ENCODE measurements around the gene KSR1.
"Not testable (repeated sequence)": the region's sequence is repeated elsewhere in the genome, so short reads cannot be mapped to it uniquely, and the experiment has no call there.

The KSR1 gene

GRCh38 chr17:27496437-27496943, 40.2 kb downstream of the KSR1 start:
- no peak for DNase-seq

GRCh38 chr17:27496971-27497370, 40.7 kb downstream of the KSR1 start:
- no peak for DNase-seq

- DNase-seq: no peak
These were observed 41.4 kb downstream of the KSR1 start for GRCh38 chr17:27497696-27498095.

DNA sequence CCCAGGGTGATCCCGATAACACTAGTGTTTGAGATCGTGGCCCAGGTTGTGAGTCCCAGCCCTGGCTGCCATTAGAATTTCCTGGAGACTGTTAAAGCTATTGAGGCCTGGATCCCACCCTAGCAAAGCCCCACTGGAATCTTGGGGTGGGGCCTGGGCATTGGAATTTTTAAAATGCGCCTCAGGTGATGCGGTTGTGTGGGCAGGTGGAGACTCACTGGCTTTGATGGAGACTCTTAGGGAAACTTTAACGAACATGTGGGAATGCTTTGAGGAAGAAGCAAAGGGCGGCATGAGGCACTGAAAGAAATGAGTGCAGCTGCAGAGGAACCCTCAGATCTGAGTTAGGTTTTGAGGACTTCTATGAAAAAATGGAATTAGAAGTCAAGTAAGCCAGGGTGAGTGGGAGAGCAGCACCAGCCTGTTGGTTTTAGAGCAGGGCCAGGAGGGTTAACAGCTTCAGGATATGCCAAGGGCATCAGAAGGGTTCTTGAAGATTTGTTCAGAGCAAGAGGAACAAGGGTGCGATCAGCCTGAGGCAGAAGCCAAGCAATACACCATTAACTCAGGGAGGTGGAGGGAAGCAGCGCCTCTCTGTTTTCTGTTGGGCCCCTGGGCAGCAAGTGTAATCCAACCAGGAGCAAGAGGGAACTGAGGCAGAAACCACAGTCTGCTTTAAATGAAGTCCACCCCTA, 42.5 kb downstream of the KSR1 start:
- no peak for DNase-seq

DNA sequence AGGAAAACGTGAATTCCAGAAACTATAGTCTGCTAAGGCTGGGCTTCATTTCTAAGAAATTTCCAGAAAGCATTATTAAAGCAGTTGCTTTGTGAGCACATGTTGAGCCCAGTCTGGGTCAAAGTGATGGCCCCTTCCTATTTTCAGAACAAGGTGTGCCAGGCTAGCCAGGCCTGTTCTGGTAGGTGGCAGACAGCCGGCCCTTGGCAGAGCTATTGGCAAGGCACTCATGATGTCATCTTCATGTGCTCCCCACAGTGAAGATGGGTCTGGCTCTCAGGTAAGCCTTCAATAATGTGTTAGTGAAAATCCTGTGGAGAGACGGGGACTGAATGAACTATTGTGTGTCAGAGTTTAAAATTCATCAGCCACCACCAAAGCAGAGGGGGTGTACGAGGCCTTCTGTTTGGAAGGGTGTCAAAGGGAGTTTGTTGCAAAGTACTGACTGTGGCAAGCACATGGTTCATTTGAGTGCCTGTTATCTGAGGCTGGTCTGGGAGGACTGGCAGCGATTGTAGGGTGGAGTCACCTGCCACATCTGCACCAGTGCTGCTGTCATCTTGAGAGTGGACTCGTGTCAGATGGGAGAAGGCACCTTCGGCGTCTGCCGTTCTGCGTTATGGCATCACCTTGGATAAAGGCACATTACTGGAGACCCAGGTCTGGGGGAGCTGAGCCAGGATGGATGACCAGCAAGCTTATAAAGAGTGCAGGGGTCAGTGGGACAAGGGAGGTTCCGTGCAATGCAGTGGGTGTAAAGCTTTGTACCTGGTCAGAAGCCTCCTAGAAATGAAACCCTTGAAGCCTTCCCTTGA, 43.4 kb downstream of the KSR1 start:
- DNase-seq: no peak

DNA sequence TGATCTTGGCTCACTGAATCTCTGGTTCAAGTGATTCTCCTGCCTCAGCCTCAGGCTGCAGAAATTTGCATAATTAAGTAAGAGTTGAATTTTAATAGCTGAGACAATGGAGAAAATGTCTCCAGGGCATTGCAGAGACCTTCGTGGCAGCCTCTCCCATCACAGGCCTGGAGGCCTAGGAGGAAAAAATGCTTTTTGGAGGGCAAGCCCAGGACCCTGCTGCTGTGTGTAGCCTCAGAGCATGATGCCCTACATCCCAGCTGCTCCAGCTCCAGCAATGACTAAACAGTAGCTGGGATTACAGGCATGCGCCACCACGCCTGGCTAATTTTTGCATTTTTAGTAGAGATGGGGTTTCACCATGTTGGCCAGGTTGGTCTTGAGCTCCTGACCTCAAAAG, 45.1 kb downstream of the KSR1 start:
- not testable (repeated sequence) for DNase-seq

DNA sequence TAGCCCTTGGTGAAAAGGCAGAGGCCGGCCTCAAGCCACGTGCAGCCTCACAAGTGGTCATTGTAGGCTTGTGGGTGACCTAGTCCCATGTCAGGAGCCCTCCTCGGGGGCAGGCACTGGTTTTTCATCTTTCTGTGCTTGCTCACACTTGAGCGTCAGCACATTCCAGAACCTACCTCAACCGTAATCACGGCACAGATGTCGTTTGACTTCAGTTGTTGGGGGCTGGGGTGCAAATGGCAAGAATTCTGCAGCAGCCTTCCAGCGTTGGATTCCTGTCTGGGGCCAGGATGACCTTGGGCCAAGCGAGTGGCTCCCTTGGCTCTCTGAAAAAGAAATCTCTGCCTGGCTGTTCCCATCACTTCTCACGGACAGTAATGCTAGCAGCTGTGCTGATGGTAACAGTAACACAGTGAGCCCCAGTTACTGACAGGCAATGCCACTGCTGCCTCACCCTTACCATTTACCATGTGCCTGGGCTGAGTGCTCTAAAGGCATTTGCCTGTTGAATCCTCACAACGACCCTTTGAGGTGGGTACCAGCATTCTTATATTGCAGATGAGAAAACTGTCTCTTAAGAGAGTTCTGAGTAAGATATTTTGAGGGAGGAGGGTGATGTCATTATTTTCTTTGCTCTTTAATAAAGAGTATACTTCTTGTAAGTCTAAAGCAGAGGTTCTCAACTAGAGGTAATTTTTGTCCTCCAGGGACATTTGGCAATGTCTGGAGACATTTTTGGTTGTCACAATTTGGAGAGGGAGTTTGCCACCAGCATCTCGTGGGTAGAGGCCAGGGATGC, 46.5 kb downstream of the KSR1 start:
- DNase-seq: no peak

DNA sequence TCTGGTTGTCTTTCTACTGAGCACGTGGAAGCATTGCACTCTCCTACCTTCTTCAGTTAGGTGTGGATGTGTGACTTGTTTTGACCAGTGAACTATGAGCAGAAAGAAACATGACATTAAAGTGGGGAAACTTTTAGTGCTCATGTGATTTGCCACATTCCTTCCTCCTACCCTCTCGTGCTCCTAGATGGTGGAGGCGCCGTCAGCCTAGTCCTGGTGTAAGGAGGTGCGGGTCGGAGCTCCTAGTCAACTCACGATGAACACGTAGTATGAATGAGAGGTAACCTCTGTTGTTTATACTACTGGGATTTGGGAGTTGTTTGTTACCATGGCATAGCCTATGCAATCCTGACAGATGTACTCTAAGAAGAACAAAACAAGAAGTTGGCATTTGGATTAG, 47.4 kb downstream of the KSR1 start:
- no peak for DNase-seq

- no peak for DNase-seq
These were observed 48.1 kb downstream of the KSR1 start for GRCh38 chr17:27504188-27504995.

DNA sequence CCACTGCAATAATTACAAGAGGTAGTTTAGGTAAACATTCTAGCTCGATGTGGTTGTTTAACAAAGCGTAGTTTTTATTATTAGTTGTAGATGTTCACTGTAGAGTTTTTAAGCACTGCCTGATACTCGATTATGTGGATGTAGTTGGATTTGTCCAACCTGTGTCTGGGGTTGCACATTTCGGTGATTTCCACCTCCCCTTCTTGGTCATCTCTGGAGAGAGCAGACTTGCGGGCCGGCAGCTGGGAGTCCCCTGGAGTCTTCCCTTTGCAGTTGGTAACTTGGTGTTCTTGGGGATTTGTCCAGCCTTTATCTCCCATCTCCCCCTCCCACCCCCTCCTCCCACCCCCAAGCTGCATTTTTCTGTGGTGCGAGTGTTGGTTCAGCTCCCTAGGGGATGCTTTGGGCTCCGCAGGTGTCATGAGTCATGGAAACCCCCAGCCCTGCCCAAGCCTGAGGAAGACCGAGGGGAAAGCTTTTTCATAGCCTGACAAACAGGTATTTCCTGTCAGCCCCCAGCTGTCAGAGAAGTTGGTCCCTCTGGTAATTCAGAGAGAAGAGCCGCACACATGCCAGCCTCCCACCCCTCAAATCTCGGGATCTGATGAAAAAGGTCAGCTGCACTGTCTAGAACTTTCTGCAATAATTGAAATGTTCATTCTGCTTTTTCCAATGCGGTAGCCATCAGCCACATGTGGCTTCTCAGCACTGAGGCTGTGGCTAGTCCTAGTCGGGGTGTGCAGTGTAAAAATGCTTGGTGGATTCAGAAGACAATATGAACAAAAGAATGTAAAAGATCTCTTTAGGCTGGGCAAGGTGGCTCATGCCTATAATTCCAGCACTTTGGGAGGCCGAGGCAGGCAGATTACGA, 50.3 kb downstream of the KSR1 start:
- no peak for DNase-seq

DNA sequence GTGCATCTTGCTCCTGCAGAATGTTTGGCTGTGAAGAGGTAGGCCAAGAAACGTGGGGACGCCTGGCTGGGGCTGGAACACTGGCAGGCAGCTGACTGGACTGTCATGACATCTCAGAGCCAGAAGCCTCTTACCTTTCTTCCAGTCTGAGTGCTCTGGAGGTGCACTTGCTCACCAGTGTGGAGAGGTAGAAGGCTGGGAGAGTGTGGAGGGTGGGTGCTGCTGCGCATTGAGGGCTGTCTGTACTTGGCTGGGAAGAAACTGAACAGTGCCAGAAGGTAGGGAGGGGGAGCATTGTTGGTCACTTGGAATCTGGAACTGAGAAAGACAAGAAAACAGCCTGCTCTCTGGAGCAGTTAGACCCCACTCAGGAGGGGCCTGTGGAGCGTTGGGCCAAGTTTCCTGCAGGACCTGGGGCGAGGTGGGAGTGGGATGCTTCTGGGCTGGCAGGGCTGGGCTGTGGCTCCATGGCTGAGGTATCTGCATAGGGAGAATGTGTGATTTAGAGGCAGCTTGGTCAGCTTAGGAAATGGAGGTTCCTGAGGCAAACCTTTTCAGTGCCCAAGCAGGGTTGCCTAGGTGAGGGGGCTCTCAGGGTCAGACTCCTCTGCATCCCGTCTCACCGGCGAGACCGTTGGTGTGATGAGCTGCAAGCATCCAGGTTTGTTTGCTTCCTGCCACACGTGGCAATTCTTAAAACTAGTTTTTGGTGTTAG, 55.1 kb downstream of the KSR1 start:
- no peak for DNase-seq

DNA sequence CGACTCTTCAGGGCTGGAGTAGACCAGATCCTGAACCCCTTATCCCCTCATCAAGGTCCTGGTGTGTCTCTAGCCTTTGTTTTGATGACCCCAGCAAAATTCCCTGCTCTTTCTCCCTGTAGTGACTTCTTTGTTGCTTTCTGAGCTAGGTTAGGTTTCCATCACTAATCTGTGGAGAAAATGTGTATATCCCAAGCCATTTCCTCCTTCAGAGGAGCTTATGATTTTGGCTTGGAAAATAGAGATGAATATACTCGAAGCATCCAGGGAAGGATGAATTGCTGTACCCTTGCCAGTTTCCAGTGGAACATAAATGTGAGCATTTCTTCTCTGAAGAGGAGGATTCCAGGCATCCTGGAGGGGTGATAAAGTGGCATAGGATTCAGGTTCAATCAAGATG, 55.8 kb downstream of the KSR1 start:
- no peak for DNase-seq

GRCh38 chr17:27512511-27513346, 56.5 kb downstream of the KSR1 start:
- DNase-seq: no peak

- no peak for DNase-seq
These were observed 57.6 kb downstream of the KSR1 start for GRCh38 chr17:27513849-27514248.

DNA sequence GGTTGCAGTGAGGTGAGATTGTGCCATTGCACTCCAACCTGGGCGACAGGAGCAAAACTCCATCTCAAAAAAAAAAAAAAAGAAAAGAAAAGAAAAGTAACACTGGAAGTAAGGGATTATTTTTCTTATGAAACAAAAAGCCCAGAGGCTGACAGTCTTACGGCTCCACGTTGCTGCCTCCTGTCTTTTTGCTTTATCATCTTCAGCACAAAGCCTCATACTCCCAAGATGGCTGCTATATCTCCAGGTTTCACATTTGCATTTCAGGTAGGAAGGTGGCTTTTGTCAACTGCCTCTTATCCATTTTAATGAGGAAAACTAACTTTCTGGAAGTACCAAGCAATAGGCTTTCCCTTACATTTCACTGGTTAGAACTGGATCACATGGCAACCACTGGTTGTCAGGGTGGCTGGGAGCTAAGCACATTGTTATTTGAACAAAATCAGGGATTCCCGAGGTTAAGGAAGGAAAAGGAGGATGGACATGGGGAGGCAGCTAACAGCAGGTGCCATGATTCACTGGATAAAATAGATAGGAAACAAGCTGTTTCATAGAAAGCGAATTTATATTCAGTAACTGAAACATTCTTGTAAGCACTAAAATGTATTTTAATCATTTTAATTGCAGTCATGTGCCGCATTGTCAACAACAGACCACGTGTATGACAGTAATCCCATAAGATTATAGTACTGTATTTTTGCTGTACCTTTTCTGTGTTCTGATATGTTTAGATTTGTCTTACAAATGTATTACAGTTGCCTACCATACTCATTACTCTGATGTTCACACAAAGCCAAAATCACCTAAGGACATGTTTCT, 58.6 kb downstream of the KSR1 start:
- DNase-seq: no peak

DNA sequence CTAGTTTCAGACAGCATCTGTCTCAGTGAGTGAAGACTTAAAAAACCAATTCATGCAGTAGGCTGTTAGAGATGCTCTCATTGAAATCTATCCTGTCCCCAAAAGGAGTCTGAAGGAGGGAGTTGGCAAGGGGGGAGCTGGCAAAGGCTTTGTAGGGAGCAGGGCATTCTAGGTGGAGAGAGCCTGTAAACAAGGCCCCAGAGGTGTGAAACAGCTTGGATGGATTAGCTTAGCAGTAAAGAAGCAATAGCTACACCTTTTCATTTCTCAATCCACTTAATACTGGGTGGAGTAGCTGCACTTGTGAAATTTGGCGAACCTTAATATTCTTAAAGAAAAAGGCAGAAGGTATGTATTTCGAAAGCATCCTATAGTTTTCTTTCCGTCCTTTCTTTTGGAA, 61.8 kb downstream of the KSR1 start:
- no peak for DNase-seq

- DNase-seq: no peak
These were observed 62.6 kb downstream of the KSR1 start for GRCh38 chr17:27518545-27519521.

DNA sequence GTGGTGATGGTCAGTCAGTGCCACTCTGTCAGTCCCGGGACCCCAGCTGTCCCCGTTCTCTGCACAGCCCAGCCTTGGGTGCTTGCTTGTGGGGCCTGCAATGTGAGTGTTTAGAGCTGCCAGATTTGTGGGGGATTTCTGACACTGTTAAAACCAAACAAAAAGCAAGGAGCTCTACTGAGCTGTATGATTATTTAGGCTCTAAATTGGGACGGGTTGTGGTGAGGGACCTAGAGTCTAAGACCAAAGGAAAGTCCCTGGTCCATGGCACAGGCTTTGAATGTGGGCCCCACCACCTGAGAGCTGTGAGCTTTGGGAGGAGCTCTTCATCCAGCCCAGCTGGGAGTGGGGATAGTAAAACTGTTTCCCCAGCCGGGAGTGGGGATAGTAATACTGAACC, 63.3 kb downstream of the KSR1 start:
- DNase-seq: no peak
